K562 (cell line): ENCODE data around the gene GEMIN7. TPM values are rescaled to one million over a fixed set of nuclear protein-coding genes. Genes with fewer than 3 reads are reported as not detected.

Experiments
- ATAC-seq: fragments of 200-7000 bp; cut with Tn5 transposase; 3 replicates; pipeline ENCODE4 v1.9.1; 2020; ENCODE audit warnings: moderate library complexity
- BruUV-seq: library from RNA; stranded (reverse); fragments of 400-500 nt; replicated peaks from 2 replicates; lab custom pipeline; 2021; lab: Mats Ljungman, UMichigan
- CTCF ChIA-PET: fragments of 300-600 bp; formaldehyde crosslinking; extraction: SDS; loops from one replicate; lab custom pipeline; 2021; ENCODE audit warnings: low intra/inter-chr PET ratio; lab: Yijun Ruan, JAX
- POLR2A ChIA-PET: fragments of 300-600, 350-650 bp; sonication (Branson Sonifier 250); formaldehyde crosslinking; extraction: SDS; loops from one replicate; lab custom pipeline; 2021; ENCODE audit warnings: antibody characterized with exemption, inconsistent platforms; lab: Yijun Ruan, JAX
- DNase-seq, 4 experiments: peaks; one replicate each; pipeline versions ENCODE4 v3.0.0 to v3.0.0-alpha.2; 2011 to 2018; ENCODE audit warnings: low spot score in 3 of 4, mixed read lengths in 3 of 4; ENCODE audit errors: extremely low read depth in 1 of 4
- FAIRE-seq: peaks from 2 replicates; lab custom pipeline; 2011; peaks lifted over from hg19 to GRCh38; lab: Jason Lieb, UNC
- H2AFZ ChIP-seq: 2 replicates; pipeline ENCODE4 v1.6.0; 2011; ENCODE audit warnings: low read depth, low read length, control low read depth, inconsistent platforms
- H3K27ac ChIP-seq: fragments of 200-600 bp; 3 replicates; pipeline ENCODE4 v1.8.0; 2011; ENCODE audit warnings: low read depth, mild to moderate bottlenecking, control low read depth, inconsistent platforms, low read length, moderate library complexity, mixed read lengths; ENCODE audit errors: extremely low read depth
- H3K27me3 ChIP-seq, 2 experiments: fragments of 300-600 bp in 1 of 2; 2 replicates in 1 of 2; 3 replicates in 1 of 2; pipeline versions ENCODE4 v1.6.0 to v1.8.0; 2011; ENCODE audit warnings: inconsistent platforms in 2 of 2, low read length in 2 of 2, mild to moderate bottlenecking in 1 of 2, mixed read lengths in 1 of 2, moderate library complexity in 1 of 2; ENCODE audit not compliant: control insufficient read depth in 2 of 2, insufficient read depth in 2 of 2
- H3K36me3 ChIP-seq: fragments of 300-600 bp; 3 replicates; pipeline ENCODE4 v1.8.0; 2011; ENCODE audit warnings: mild to moderate bottlenecking, low read length, inconsistent platforms; ENCODE audit not compliant: control insufficient read depth, insufficient read depth
- H3K4me1 ChIP-seq, 2 experiments: fragments of 200-600 bp in 1 of 2; replicated peaks in 1 of 2; 2 replicates in 1 of 2; 3 replicates in 1 of 2; pipeline versions ENCODE4 v1.5.1 to v1.8.0; 2011; ENCODE audit warnings: inconsistent platforms in 2 of 2, low read length in 2 of 2, mild to moderate bottlenecking in 1 of 2, mixed read lengths in 1 of 2, moderate library complexity in 1 of 2; ENCODE audit not compliant: control insufficient read depth in 2 of 2, insufficient read depth in 2 of 2
- H3K4me2 ChIP-seq: 2 replicates; pipeline ENCODE4 v1.6.1; 2011; ENCODE audit warnings: low read length, control low read depth, inconsistent platforms, mixed read lengths; ENCODE audit not compliant: insufficient read depth
- H3K4me3 ChIP-seq: fragments of 200-600 bp; sonication (generic), shearing (Covaris generic); 2 replicates; pipeline ENCODE4 v1.5.1; 2016; ENCODE audit warnings: control low read depth, inconsistent platforms
- H3K79me2 ChIP-seq: fragments of 200-600 bp; 3 replicates; pipeline ENCODE4 v1.8.0; 2011; ENCODE audit warnings: low read length, inconsistent platforms; ENCODE audit not compliant: control insufficient read depth, insufficient read depth
- H3K9ac ChIP-seq, 2 experiments: 2 replicates each; pipeline versions ENCODE4 v1.6.0 to v1.6.1; 2011; ENCODE audit warnings: low read depth in 2 of 2, low read length in 2 of 2, control low read depth in 1 of 2, inconsistent platforms in 1 of 2, mild to moderate bottlenecking in 1 of 2, mixed read lengths in 1 of 2; ENCODE audit not compliant: insufficient read depth in 1 of 2
- H3K9me1 ChIP-seq: one replicate; pipeline ENCODE4 v1.6.0; 2011; ENCODE audit warnings: inconsistent platforms, mild to moderate bottlenecking, low read length, moderate library complexity; ENCODE audit not compliant: control insufficient read depth, insufficient read depth
- H3K9me3 ChIP-seq: replicated peaks from 2 replicates; pipeline ENCODE4 v1.5.1; 2011; ENCODE audit warnings: low read depth, low read length, inconsistent platforms; ENCODE audit not compliant: control insufficient read depth, insufficient read depth
- H4K20me1 ChIP-seq: replicated peaks from 2 replicates; pipeline ENCODE4 v1.6.1; 2011; ENCODE audit warnings: low read length, inconsistent platforms, mixed read lengths; ENCODE audit not compliant: control insufficient read depth, insufficient read depth
- BACH1 ChIP-seq: fragments of 200-800 bp; sonication (Bioruptor generic); IDR thresholded peaks from 2 replicates; pipeline ENCODE4 v1.6.1; 2016; ENCODE audit warnings: missing genetic modification characterization, missing compliant biosample characterization
- CEBPB ChIP-seq: fragments of 450-650 bp; IDR thresholded peaks from 2 replicates; pipeline ENCODE4 v1.6.1; 2016; ENCODE audit warnings: missing genetic modification characterization, missing compliant biosample characterization
- POLR2G ChIP-seq: fragments of 200-400 bp; formaldehyde crosslinking; IDR thresholded peaks from 2 replicates; pipeline ENCODE4 v1.6.1; 2017; ENCODE audit warnings: low read depth, mild to moderate bottlenecking, antibody characterized with exemption, low read length, moderate library complexity
- ZNF143 ChIP-seq: sonication (generic); formaldehyde crosslinking; IDR thresholded peaks from 2 replicates; pipeline ENCODE4 v1.9.0; 2022; ENCODE audit warnings: mild to moderate bottlenecking, missing genetic modification reagents
- WGBS: fragments of 100-300 bp; shearing (Covaris generic); methylation state at CpG from one replicate; pipeline ENCODE4 v1.1.6; 2016; ENCODE audit warnings: low coverage, mixed read lengths; ENCODE audit not compliant: insufficient coverage; ENCODE audit errors: missing lambda C conversion rate; 5-methylcytosine and 5-hydroxymethylcytosine counted together
- in situ Hi-C: fragments of 300-500 bp; cut with MboI; formaldehyde crosslinking; loops from 4 replicates; pipeline ENCODE4 v1.15.0; 2018; ENCODE audit warnings: inconsistent platforms, mixed read lengths
- intact Hi-C: fragments of 100-400 bp; cut with micrococcal nuclease; formaldehyde crosslinking; loops from 2 replicates; pipeline ENCODE4 v1.14.2; 2022
- polyA plus RNA-seq, 8 experiments: library from polyadenylated mRNA; depleted of rRNA in 4 of 8; stranded (reverse) in 5 of 8; unstranded in 3 of 8; fragments of >200 nt; fragmentation: Nextera tagmentation in 2 of 8; fragmentation: Illumina TruSeq in 1 of 8; extraction: Ambion mirVana in 2 of 8; extraction: Trizol in 1 of 8; gene quantifications; 2 replicates each; pipeline versions ENCODE4 v1.2.1 to v1.2.3, GENCODE V29; 2011 to 2014; ENCODE audit warnings: inconsistent platforms in 1 of 8, missing spikeins in 1 of 8
- total RNA-seq, 7 experiments: library from RNA; depleted of rRNA in 6 of 7; stranded (reverse); fragments of >200 nt in 6 of 7; fragmentation: Illumina TruSeq in 2 of 7; extraction: Trizol in 2 of 7; gene quantifications; 2 replicates each; pipeline versions ENCODE4 v1.2.1 to v1.2.3, GENCODE V29; 2011 to 2021; ENCODE audit warnings: low replicate concordance in 1 of 7

GEMIN7 gene
- total and polyA plus RNA-seq, 9 of the 15 experiments (the other 6 are each of a cell fraction or from before 2014, with no cell fraction given) = 23.1 to 124 (median 54.9) TPM

DNA sequence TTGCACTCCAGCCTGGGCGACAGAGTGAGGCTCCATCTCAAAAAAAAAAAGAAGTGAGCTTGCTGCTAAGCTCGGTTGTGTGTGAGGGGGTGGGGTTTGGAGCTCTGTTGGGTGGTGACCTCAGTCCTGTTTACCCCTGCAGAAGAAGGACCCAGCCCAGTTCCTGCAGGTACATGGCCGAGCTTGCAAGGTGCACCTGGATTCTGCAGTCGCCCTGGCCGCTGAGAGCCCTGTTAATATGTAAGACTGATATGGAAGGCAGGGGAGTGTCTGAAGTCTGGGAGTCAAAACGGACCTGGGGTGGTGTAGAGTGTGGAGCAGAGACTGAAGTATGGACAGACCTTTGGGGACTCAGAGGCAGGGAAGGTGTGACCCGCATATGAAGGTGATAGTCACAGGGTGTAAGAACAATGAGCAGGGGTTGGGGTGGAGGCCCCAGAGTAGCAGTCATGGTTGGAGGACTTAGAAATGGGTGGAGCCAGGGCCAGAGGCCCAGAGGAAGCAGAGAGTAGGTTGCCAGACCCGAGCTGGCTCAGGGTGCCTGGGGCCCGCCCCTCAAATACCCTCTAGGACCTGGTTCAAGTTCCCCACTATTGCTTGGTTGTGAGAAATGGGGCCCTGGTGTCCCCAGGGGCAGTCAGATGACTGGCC is 27.0 kb upstream of the GEMIN7 start (continued):
- TF ChIP-seq BACH1 (no peak), ZNF143 (CRISPR knock-in tag) (no peak)

DNA sequence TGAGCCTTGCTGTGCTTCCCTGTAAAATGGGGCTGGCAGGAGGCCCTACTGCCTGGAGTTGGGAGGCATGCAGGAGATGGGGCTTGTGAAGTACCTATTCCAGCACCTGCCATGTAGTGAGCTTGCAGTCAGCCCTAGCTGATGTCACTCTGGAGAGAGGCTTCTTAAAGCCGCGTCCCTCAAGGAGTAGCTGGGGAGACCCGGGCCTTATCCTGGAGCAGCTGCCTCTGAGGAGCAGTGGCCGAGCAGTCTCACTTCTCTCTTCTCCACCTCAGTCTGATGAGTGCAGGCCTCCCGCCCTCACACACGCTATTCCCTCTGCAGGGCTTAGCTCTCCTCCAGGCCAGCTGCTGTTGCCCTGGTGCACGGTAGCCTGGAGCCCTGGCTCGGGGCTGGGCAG is 22.2 kb upstream of the GEMIN7 start:
- Histone ChIP-seq H3K27ac (no peak overlapping the region), H3K79me2 (peaks cover 7% of the 10 kb centered on the region), H3K4me3 (no peak overlapping the region), H3K4me1 (peaks cover 0 to 29% of the 10 kb centered on the region in 2 experiments; a peak in 2 of 5 replicates), H3K4me2 (no peak overlapping the region), H4K20me1 (peaks cover 25% of the 10 kb centered on the region), H3K36me3 (peaks cover 93% of the 10 kb centered on the region), H3K9ac (0 out of 4 replicates have a peak overlapping the region, but pooled peaks of 1 of the 2 experiments have one; percentile 9), H3K9me3 (no peaks in the 10 kb centered on the region), H3K9me1 (no peaks in the 10 kb centered on the region), H3K27me3 (no peaks in the 10 kb centered on the region), H2AFZ (no peak overlapping the region)
- ChIA-PET POLR2A (interaction anchor here (0.6 to 1.4 kb wide), 7 partner anchors 8 to 196 kb away, joined by 3 to 6 read pairs (median 3); partner anchors contain the start of gene CLASRP), CTCF (no interaction called here)
- TF ChIP-seq POLR2G (0 out of 2 replicates have a peak, but pooled peaks have one; percentile 30), CEBPB (tag) (no peak)
- DNase-seq = no peak
- ATAC-seq = no peak
- in situ Hi-C loops (loop anchor here (10.0 kb wide), 1 partner anchor 162 kb away; the partner anchor contains the start of gene TOMM40), intact Hi-C loops (loop anchor here (5.0 kb wide), 1 partner anchor 155 kb away; no protein-coding TSS in a partner anchor)
- WGBS = 94% methylated on average over 5 of the region's 8 CpGs
- BruUV-seq = no TSS peak
- FAIRE-seq = no peak
